ENCODE measurements around the gene FIGN.

DNA sequence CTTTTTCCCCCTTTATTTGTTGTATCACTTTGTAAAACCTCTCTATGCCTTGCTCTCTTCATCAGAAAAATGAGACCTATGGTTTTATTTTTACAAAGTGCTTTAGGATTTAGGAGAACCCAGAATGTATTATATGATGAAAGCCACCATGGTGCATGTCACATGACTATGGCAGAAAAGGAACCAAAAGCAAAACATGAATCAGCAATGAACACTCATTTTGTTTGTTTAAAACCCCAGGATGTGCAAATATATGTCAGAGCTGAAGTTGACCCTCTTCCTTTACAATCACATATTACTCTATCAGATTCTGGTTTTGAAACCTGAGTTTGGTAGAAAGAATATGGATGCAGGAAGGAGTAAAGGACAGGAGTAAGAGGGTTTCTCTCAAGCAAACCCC, 70.0 kb downstream of the FIGN start:
- TF ChIP-seq, protein P1, sequence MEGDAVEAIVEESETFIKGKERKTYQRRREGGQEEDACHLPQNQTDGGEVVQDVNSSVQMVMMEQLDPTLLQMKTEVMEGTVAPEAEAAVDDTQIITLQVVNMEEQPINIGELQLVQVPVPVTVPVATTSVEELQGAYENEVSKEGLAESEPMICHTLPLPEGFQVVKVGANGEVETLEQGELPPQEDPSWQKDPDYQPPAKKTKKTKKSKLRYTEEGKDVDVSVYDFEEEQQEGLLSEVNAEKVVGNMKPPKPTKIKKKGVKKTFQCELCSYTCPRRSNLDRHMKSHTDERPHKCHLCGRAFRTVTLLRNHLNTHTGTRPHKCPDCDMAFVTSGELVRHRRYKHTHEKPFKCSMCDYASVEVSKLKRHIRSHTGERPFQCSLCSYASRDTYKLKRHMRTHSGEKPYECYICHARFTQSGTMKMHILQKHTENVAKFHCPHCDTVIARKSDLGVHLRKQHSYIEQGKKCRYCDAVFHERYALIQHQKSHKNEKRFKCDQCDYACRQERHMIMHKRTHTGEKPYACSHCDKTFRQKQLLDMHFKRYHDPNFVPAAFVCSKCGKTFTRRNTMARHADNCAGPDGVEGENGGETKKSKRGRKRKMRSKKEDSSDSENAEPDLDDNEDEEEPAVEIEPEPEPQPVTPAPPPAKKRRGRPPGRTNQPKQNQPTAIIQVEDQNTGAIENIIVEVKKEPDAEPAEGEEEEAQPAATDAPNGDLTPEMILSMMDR (IDR thresholded peaks at IDR 0.05), result no peak
- no peak for TF ChIP-seq POLR2A (IDR thresholded peaks at IDR 0.05)

Data from breast epithelium (tissue), 3 donors.